ENCODE data around the gene NAT14. TPM values are rescaled to one million over a fixed set of nuclear protein-coding genes. Genes with fewer than 3 reads are reported as not detected.

The NAT14 gene
- total and polyA plus RNA-seq, 2 of the 8 experiments (the other 6 are each of a cell fraction or from before 2014, with no cell fraction given): 47.1 to 71.2 TPM

- TF ChIP-seq, protein P1, sequence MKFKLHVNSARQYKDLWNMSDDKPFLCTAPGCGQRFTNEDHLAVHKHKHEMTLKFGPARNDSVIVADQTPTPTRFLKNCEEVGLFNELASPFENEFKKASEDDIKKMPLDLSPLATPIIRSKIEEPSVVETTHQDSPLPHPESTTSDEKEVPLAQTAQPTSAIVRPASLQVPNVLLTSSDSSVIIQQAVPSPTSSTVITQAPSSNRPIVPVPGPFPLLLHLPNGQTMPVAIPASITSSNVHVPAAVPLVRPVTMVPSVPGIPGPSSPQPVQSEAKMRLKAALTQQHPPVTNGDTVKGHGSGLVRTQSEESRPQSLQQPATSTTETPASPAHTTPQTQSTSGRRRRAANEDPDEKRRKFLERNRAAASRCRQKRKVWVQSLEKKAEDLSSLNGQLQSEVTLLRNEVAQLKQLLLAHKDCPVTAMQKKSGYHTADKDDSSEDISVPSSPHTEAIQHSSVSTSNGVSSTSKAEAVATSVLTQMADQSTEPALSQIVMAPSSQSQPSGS (IDR thresholded peaks at IDR 0.05; ENCODE audit: low read length): no peak
- no peak for TF ChIP-seq SP4 (IDR thresholded peaks at IDR 0.05; ENCODE audit: low read length)
- no peak for TF ChIP-seq BRCA1 (IDR thresholded peaks at IDR 0.05; ENCODE audit: low read depth, low read length)
- no peak for TF ChIP-seq TAF1 (IDR thresholded peaks at IDR 0.05; ENCODE audit: low read depth, low read length)
- no peak for TF ChIP-seq SUZ12 (IDR thresholded peaks at IDR 0.05; ENCODE audit: low read length)
- no peak for TF ChIP-seq CTBP2 (IDR thresholded peaks at IDR 0.05; ENCODE audit: borderline replicate concordance, insufficient read depth, insufficient read length, low read length)
- no peak for TF ChIP-seq BCL11A (IDR thresholded peaks at IDR 0.05; ENCODE audit: low read depth in 2 of 2, low read length in 2 of 2)
- no peak for TF ChIP-seq POLR2AphosphoS5 (IDR thresholded peaks at IDR 0.05; ENCODE audit: low read depth, low read length)
- no peak for TF ChIP-seq CEBPB (IDR thresholded peaks at IDR 0.05; ENCODE audit: low read depth, low read length)
- TF ChIP-seq YY1 (IDR thresholded peaks at IDR 0.05; ENCODE audit: low read depth, low read length): no peak
These were observed 12.5 kb upstream of the NAT14 start (continued) for GRCh38 chr19:55472463-55472862.
